ENCODE measurements around the gene DDX21.
"Not testable (repeated sequence)": the region's sequence is repeated elsewhere in the genome, so short reads cannot be mapped to it uniquely, and the experiment has no call there.

DDX21 gene

DNA sequence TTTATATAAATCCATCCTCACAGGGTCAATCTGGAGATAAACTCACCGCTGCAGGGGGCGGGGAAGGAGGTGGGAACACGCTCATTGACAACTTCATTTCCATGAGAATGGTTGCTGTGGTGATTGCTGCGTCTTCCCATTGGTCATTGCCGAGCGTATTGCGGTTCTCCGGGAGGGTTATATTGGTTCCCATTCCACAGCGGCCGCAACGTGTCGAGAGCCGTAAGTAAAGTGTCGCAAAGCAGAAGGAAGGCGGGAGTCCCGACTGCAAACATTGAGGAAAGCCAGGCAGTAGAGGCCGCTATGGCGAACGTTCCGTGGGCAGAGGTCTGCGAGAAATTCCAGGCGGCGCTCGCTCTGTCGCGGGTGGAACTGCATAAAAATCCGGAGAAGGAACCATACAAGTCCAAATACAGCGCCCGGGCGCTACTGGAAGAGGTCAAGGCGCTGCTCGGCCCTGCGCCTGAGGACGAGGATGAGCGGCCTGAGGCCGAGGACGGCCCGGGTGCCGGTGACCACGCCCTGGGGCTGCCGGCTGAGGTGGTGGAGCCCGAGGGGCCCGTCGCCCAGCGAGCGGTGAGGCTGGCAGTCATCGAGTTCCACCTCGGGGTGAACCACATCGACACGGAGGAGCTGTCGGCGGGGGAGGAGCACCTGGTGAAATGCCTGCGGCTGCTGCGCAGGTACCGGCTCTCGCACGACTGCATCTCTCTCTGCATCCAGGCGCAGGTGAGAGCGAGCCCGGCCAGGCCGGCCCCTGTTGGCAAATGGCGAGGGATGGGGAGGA, 32.8 kb downstream of the DDX21 start, which contains the start of gene KIFBP:
TSS of gene KIFBP (plus strand) at position 274 of the 787 bp plus-strand sequence. CDS start at position 304, 30 bp downstream.
- DNase-seq: peak; percentile 89

DNA sequence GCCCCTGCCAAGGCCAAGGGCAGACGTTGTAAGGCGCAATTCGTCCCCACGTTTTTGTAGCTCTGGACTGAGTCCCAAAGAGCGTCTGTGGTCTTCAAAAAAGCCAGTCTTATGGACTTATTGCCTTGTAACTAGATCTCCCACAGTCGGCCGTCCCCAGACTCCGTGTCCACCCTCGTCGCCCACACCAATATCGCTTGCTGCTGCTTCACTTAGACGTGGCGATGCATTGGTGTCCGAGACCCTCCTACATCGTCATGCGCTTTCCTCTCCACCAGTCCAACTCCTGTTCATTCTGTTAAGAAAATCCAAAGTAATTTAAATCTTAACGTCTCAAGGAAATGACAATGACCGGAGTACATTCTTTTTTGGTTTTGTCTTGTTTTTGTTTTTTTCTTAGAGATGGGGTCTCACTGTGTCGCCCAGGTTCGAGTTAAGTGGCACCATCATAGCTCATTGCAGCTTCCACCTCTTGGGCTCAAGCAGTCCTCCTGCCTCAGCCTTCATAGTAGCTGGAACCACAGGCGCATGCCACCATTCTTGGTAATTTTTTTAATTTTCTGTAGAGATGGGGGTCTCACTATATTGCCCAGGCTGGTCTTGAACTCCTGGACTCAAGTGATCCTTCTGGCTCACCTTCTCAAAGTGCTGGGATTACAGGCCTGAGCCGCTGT, 33.5 kb downstream of the DDX21 start:
- no peak for DNase-seq

GRCh38 chr10:68992636-68993440, 36.9 kb downstream of the DDX21 start:
- DNase-seq: no peak

- DNase-seq: no peak
Observed at GRCh38 chr10:68997211-68997610, 41.2 kb downstream of the DDX21 start.

- peak; percentile 70 for DNase-seq
Observed at GRCh38 chr10:69004821-69005220, 48.9 kb downstream of the DDX21 start.

GRCh38 chr10:69005704-69006485, 49.9 kb downstream of the DDX21 start:
- DNase-seq: no peak

DNA sequence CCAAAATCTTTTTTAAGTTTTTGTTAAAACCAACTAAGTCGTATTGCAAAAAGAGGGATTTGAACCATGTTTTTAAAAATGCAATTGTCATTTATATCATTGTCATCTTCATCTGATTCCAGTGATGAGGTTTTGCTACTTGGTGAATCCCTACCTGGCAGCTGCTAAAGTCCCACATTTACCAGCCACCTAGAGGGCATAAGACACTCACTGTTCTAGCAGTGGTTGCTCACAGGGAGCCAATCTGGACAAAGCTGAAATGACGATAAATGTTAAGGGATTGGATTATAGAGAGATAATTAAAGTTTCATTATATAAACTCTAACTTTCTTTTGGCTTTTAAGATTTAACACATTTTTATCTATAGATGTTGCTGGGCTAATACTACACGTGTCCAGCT, 51.3 kb downstream of the DDX21 start:
- no peak for DNase-seq

DNA sequence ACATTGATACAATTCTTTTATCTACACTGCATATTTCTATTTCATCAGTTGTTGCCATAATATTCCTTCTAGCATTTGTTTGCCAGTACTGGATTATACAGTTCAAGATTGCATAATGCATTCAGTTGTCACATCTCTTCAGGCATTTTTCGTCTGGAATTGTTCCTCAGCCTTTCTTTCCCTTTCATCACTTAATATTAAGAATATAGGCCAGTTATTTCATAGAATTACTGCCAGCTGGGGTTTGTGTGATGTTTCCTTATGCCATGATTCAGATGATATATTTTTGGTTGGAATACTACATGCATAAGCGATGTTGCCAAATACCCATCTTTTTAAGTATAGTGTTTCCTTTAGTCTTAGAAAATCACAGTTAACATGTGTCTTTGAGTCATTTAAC, 53.4 kb downstream of the DDX21 start:
- DNase-seq: no peak

DNA sequence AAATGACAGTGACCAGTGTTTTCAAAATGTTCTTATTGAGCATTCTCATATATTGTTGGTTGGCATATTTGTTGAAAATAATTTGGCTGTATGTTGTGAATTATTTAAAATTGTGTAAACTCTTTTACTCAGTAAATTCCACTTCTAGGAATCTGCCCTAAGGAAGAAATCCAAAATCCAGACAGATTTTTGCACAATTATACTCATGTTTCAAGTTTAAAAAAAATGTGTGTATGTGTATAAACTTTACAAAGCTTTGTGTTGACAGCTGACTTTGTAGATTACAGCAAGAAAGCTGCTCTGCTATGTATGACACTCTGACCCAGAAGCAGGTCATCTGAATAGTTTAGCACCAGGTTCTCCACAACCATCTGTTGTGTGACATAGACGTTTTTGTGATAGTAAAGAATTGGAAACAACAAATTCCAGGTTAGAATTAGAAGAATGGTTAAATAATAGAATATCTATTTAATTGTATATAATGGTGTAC, 54.2 kb downstream of the DDX21 start:
- no peak for DNase-seq

GRCh38 chr10:69012778-69013177, 56.8 kb downstream of the DDX21 start:
- not testable (repeated sequence) for DNase-seq

DNA sequence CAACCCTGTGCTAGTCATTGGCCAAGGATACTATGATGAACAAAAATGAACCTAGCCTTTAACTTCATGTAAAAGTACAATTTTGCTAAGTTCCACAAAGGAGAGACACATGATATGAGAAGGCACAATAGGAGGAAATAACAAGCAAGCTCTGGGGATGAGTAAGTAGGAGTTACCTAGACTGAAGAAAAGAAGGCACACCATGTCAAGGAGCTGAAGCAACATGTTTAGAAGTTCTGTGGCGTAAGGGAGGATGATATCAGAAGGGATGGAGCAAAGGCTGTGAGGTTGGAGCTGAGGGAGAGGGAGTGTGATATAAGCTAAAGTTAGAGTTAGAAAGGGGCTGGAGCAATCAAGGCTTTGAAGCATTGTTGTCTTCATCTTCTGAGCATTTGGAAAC, 58.2 kb downstream of the DDX21 start:
- no peak for DNase-seq

GRCh38 chr10:69018613-69019012, 62.6 kb downstream of the DDX21 start:
- DNase-seq: no peak

- no peak for DNase-seq
Observed at GRCh38 chr10:69022611-69023010, 66.6 kb downstream of the DDX21 start.

- no peak for DNase-seq
Observed at GRCh38 chr10:69025370-69025896, 69.5 kb downstream of the DDX21 start.

GRCh38 chr10:69033256-69033655, 77.3 kb downstream of the DDX21 start:
- DNase-seq: no peak
